Astrocyte (in vitro differentiated cells and primary cell): Measurements from ENCODE around the gene CERS3.

ENCODE experiments used
- EZH2 ChIP-seq: IDR thresholded peaks from 2 replicates; pipeline ENCODE4 v1.6.1; 2012; ENCODE audit warnings: mild to moderate bottlenecking, low read length, inconsistent platforms; ENCODE audit not compliant: insufficient read depth
- TF ChIP-seq, protein P1 (sequence below): IDR thresholded peaks from 2 replicates; pipeline ENCODE4 v1.5.1; 2011; ENCODE audit warnings: low read depth, mild to moderate bottlenecking, inconsistent platforms, low read length, moderate library complexity; ENCODE audit not compliant: insufficient read depth

DNA sequence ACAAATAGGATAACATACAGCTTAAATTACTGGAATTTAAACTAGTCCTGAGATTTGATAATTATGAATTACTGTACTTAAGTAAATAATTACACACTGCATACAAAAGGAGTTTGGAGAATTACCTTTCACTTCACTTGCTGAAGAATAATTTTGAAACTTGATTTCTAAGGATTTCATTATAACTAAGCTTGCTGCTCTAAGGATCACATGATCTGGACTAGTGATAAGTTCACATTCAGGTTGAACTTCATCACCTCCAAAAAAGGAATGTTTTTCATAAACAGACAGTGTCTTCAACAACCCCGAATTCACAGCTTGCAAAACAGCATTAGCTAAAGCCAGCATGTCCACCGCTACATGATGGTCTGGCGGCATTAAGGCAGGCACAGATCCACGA lies 44.8 kb upstream of the CERS3 start:
- TF ChIP-seq, protein P1, sequence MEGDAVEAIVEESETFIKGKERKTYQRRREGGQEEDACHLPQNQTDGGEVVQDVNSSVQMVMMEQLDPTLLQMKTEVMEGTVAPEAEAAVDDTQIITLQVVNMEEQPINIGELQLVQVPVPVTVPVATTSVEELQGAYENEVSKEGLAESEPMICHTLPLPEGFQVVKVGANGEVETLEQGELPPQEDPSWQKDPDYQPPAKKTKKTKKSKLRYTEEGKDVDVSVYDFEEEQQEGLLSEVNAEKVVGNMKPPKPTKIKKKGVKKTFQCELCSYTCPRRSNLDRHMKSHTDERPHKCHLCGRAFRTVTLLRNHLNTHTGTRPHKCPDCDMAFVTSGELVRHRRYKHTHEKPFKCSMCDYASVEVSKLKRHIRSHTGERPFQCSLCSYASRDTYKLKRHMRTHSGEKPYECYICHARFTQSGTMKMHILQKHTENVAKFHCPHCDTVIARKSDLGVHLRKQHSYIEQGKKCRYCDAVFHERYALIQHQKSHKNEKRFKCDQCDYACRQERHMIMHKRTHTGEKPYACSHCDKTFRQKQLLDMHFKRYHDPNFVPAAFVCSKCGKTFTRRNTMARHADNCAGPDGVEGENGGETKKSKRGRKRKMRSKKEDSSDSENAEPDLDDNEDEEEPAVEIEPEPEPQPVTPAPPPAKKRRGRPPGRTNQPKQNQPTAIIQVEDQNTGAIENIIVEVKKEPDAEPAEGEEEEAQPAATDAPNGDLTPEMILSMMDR: no peak
- no peak for TF ChIP-seq EZH2
